RWPE1 (cell line): Measurements from ENCODE around the gene SLC39A3.

Experiments used
- CTCF ChIA-PET: fragments of 350-600 bp; sonication (Branson Sonifier 250); formaldehyde crosslinking; extraction: SDS; loops from one replicate; lab custom pipeline; 2021; lab: Yijun Ruan, JAX
- POLR2A ChIA-PET: fragments of 400-600 bp; formaldehyde crosslinking; extraction: SDS; loops from one replicate; lab custom pipeline; 2020; ENCODE audit warnings: antibody characterized with exemption; ENCODE audit not compliant: low non-redundant PET; lab: Yijun Ruan, JAX
- DNase-seq: peaks from one replicate; pipeline ENCODE4 v3.0.0; 2012; ENCODE audit warnings: low spot score
- H3K27ac ChIP-seq: fragments of 450-650 bp; 2 replicates; pipeline ENCODE4 v1.5.1; 2017
- CTCF ChIP-seq: fragments of 450-650 bp; conservative IDR thresholded peaks from 2 replicates; pipeline ENCODE4 v1.5.1; 2017; ENCODE audit warnings: low read depth, mild to moderate bottlenecking

SLC39A3 gene

GRCh38 chr19:2740314-2740656, 468 bp upstream of the SLC39A3 start:
- ChIA-PET POLR2A (no interaction called here), CTCF (interaction anchor here (0.6 to 1.2 kb wide), 4 partner anchors 16 to 79 kb away, joined by 3 to 4 read pairs (median 3); partner anchors contain the start of genes GNG7 and ZNF554)
- DNase-seq, result no peak
- H3K27ac ChIP-seq, result no peak overlapping the region
- no peak for TF ChIP-seq CTCF

- POLR2A ChIA-PET, result no interaction called here
- H3K27ac ChIP-seq, result no peak overlapping the region
- DNase-seq, result no peak
- CTCF ChIA-PET, result no interaction called here
- TF ChIP-seq CTCF, result no peak
Measured at GRCh38 chr19:2736550-2737190, 3.1 kb downstream of the SLC39A3 start.

DNA sequence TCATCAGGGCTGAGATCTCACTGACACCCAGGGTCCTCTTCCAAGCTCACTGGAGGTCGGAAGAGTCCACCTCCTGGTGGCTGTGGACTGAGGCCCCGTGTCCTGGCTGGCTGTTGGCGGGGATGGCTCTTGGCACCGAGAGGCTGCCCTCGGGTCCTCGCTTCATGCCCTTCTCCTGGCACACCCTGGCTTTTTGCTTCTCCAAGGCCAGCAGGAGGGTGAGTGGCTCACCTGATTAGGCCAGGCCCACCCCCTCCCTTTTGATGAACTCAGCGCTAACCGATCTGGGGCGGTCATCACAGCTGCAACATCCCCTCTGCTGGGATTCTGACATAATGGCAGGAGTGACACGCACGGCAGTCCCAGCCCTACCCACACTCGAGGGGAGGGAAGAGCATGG, 4.4 kb downstream of the SLC39A3 start:
- DNase-seq, result no peak
- CTCF ChIA-PET, result no interaction called here
- H3K27ac ChIP-seq, result no peak overlapping the region; the same call in 1 of the 2 replicates
- POLR2A ChIA-PET, result no interaction called here
- TF ChIP-seq CTCF, result no peak

- CTCF ChIA-PET, result interaction anchor here (0.6 kb wide), 1 partner anchor 351 kb away, joined by 4 read pairs; no protein-coding TSS in a partner anchor
- H3K27ac ChIP-seq, result peak overlapping the region; percentile 63
- TF ChIP-seq CTCF, result no peak
- POLR2A ChIA-PET, result no interaction called here
- DNase-seq, result no peak
Measured at GRCh38 chr19:2734589-2735288, 5.1 kb downstream of the SLC39A3 start.

DNA sequence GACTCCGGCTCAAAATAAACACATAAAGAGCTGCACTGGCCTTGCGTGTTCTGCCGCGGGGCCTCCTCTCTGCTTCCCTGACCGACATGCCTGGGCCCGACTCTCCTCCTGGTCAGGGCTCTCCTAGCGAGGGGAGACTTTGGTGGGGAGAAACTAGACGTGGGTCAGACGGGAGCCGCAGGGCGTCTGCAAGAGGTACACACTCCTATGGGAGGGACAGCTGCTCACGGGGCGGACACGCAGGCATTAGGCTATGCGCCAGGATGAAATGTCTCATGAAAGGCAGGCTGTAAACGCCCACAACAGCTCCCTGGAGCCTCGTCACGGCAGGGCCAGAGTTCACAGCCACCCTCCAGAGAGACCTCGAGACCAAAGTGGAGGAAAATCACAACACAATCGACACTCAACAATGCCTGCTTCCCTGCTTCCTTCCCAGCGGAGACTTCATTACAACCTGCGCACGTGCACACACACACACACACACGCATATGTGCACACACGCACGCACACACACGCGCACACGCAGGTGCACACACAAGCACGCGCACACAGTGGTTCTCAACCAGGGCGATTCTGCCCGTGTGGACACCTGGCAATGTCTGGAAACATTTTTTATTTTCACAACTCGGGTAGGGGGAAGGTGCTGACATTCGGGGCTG, 5.8 kb downstream of the SLC39A3 start:
- H3K27ac ChIP-seq, result peak overlapping the region; percentile 63
- CTCF ChIA-PET, result interaction anchor here (0.6 kb wide), 1 partner anchor 87 kb away, joined by 3 read pairs; no protein-coding TSS in a partner anchor
- DNase-seq, result peak; percentile 42
- no peak for TF ChIP-seq CTCF
- POLR2A ChIA-PET, result no interaction called here

- CTCF ChIA-PET, result interaction anchor here (0.7 to 1.2 kb wide), 2 partner anchors 10 to 16 kb away, joined by 3 read pairs; no protein-coding TSS in a partner anchor
- POLR2A ChIA-PET, result no interaction called here
- no peak for TF ChIP-seq CTCF
- no peak for DNase-seq
- H3K27ac ChIP-seq, result 0 out of 2 replicates have a peak overlapping the region, but pooled peaks have one; percentile 63
Measured at GRCh38 chr19:2732883-2733282, 6.9 kb downstream of the SLC39A3 start.
